Stimulated activated CD4-positive, alpha-beta T cell treated with anti-CD3 and anti-CD28 coated beads, Interleukin-4, amount 100 ng/mL, for 1 hour (primary cell): ENCODE measurements around the gene TCTN3.
"Not testable (repeated sequence)": the region's sequence is repeated elsewhere in the genome, so short reads cannot be mapped to it uniquely, and the experiment has no call there.

ENCODE experiments used
- DNase-seq: peaks from one replicate; pipeline ENCODE4 v3.0.0-alpha.2; 2020

Gene TCTN3

DNA sequence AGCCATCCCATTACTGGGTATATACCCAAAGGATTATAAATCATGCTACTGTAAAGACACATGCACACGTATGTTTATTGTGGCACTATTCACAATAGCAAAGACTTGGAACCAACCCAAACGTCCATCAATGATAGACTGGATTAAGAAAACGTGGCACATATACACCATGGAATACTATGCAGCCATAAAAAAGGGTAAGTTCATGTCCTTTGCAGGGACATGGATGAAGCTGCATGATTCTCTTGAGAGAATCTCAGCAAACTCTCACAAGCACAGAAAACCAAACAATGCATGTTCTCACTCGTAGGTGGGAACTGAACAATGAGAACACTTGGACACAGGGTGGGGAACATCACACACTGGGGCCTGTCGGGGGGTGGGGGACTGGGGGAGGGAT is 73.3 kb downstream of the TCTN3 start:
- DNase-seq = not testable (repeated sequence)

DNA sequence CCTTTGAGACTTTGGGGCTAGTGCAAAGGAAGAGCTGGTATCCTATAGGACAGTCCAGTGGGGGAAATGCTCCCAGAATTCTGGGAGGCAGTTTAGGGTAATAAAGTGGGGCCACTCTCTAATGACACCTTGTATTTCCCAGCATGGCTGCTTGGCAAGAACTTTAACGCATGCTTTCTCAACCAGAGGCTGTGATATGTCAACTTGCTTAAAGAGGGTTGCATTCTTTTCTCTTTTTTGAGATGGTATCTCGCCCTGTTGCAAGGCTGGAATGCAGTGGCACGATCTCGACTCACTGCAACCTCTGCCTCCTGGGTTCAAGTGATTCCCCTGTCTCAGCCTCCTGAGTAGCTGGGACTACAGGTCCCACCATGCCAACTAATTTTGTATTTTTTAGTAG is 75.6 kb downstream of the TCTN3 start:
- DNase-seq = no peak

DNA sequence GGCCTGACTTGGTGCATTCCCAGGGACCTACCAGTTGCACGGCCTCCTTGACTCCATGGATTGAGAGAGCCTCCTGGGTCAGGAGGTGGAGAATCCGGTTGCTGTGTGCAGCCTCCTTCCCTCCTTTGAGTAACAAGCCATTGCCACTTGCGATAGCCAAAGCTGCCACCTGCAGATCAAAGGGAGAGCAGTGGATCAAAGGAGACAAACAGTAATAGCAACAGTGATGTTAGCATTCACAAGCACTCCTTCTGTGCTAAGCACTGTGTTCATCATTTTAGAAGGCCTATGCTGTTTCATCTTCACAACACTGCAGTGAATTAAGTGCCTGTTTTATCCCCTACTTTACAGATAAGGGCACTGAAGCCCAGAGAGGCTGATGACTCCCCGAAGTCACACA is 77.3 kb downstream of the TCTN3 start:
- no peak for DNase-seq
